GM21528 (cell line): ENCODE measurements around the gene RTL10.

Experiments used
- ATAC-seq: cut with Tn5 transposase; IDR thresholded peaks from one replicate; pipeline ENCODE4 v1.9.1; 2021; ENCODE audit warnings: mild to moderate bottlenecking, moderate library complexity; ENCODE audit not compliant: unreplicated experiment, low FRiP score

RTL10 gene

GRCh38 chr22:19814428-19814827 lies 40.2 kb downstream of the RTL10 start:
- ATAC-seq: no peak

- ATAC-seq: no peak
These were observed 41.8 kb downstream of the RTL10 start for GRCh38 chr22:19812910-19813309.

GRCh38 chr22:19811811-19812771 lies 42.6 kb downstream of the RTL10 start:
- no peak for ATAC-seq

- ATAC-seq: no peak
These were observed 43.5 kb downstream of the RTL10 start for GRCh38 chr22:19811211-19811621.

- ATAC-seq: no peak
These were observed 44.1 kb downstream of the RTL10 start for GRCh38 chr22:19810381-19811201.

GRCh38 chr22:19809741-19810140 lies 44.9 kb downstream of the RTL10 start:
- no peak for ATAC-seq

GRCh38 chr22:19808873-19809478 lies 45.7 kb downstream of the RTL10 start:
- ATAC-seq: no peak

GRCh38 chr22:19807914-19808872 lies 46.5 kb downstream of the RTL10 start:
- ATAC-seq: no peak

GRCh38 chr22:19807161-19807913 lies 47.3 kb downstream of the RTL10 start:
- ATAC-seq: no peak

GRCh38 chr22:19806213-19807160 lies 48.2 kb downstream of the RTL10 start:
- no peak for ATAC-seq

GRCh38 chr22:19805821-19806212 lies 48.9 kb downstream of the RTL10 start:
- no peak for ATAC-seq
